ENCODE data around the gene SERP2.
A peak's percentile ranks its signal among the peaks of the same experiment; 100 is the strongest.

The SERP2 gene

GRCh38 chr13:44435919-44436510, 62.4 kb downstream of the SERP2 start:
- Mint-ChIP-seq H3K4me1 (ENCODE audit: low read depth) (peaks cover 19% of the 10 kb centered on the region), H3K36me3 (ENCODE audit: low read depth) (peaks cover 4% of the 10 kb centered on the region), H3K4me3 (peak overlapping the region; percentile 88), H3K27me3 (ENCODE audit: low read depth) (peaks cover 70% of the 10 kb centered on the region), H3K9me3 (no peaks in the 10 kb centered on the region), H3K27ac (no peak overlapping the region)

- Mint-ChIP-seq H3K9me3 (no peaks in the 10 kb centered on the region), H3K27me3 (ENCODE audit: low read depth) (peaks cover 69% of the 10 kb centered on the region)
Observed at GRCh38 chr13:44436589-44437337, 63.1 kb downstream of the SERP2 start.

GRCh38 chr13:44437356-44438233, 64.0 kb downstream of the SERP2 start:
- no peak overlapping the region for H3K27ac Mint-ChIP-seq
- H3K9me3 Mint-ChIP-seq = no peaks in the 10 kb centered on the region
- H3K4me1 Mint-ChIP-seq (ENCODE audit: low read depth) = peaks cover 19% of the 10 kb centered on the region
- peaks cover 4% of the 10 kb centered on the region for H3K36me3 Mint-ChIP-seq (ENCODE audit: low read depth)
- peaks cover 72% of the 10 kb centered on the region for H3K27me3 Mint-ChIP-seq (ENCODE audit: low read depth)
- H3K4me3 Mint-ChIP-seq = peak overlapping the region; percentile 27

More at GRCh38 chr13:44436589-44437337, 63.1 kb downstream of the SERP2 start:
- H3K36me3 Mint-ChIP-seq (ENCODE audit: low read depth) = peaks cover 4% of the 10 kb centered on the region
- H3K4me1 Mint-ChIP-seq (ENCODE audit: low read depth) = peaks cover 19% of the 10 kb centered on the region
- peak overlapping the region; percentile 69 for H3K4me3 Mint-ChIP-seq
- no peak overlapping the region for H3K27ac Mint-ChIP-seq

GRCh38 chr13:44438234-44438579, 64.6 kb downstream of the SERP2 start:
- Mint-ChIP-seq H3K36me3 (ENCODE audit: low read depth) (peaks cover 4% of the 10 kb centered on the region), H3K4me3 (no peak overlapping the region), H3K9me3 (no peaks in the 10 kb centered on the region), H3K4me1 (ENCODE audit: low read depth) (peaks cover 19% of the 10 kb centered on the region), H3K27me3 (ENCODE audit: low read depth) (peaks cover 67% of the 10 kb centered on the region), H3K27ac (no peak overlapping the region)

- H3K4me1 Mint-ChIP-seq (ENCODE audit: low read depth) = peaks cover 19% of the 10 kb centered on the region
- H3K27ac Mint-ChIP-seq = no peak overlapping the region
- H3K36me3 Mint-ChIP-seq (ENCODE audit: low read depth) = peaks cover 4% of the 10 kb centered on the region
- peaks cover 67% of the 10 kb centered on the region for H3K27me3 Mint-ChIP-seq (ENCODE audit: low read depth)
- no peaks in the 10 kb centered on the region for H3K9me3 Mint-ChIP-seq
- H3K4me3 Mint-ChIP-seq = no peak overlapping the region
Observed at GRCh38 chr13:44439452-44440024, 65.9 kb downstream of the SERP2 start.

GRCh38 chr13:44440046-44440608, 66.5 kb downstream of the SERP2 start:
- Mint-ChIP-seq H3K9me3 (no peaks in the 10 kb centered on the region), H3K27ac (no peak overlapping the region), H3K36me3 (ENCODE audit: low read depth) (peaks cover 2% of the 10 kb centered on the region), H3K4me3 (no peak overlapping the region), H3K27me3 (ENCODE audit: low read depth) (peaks cover 67% of the 10 kb centered on the region), H3K4me1 (ENCODE audit: low read depth) (peaks cover 16% of the 10 kb centered on the region)
